ENCODE results near the gene SRRT.

Gene SRRT

DNA sequence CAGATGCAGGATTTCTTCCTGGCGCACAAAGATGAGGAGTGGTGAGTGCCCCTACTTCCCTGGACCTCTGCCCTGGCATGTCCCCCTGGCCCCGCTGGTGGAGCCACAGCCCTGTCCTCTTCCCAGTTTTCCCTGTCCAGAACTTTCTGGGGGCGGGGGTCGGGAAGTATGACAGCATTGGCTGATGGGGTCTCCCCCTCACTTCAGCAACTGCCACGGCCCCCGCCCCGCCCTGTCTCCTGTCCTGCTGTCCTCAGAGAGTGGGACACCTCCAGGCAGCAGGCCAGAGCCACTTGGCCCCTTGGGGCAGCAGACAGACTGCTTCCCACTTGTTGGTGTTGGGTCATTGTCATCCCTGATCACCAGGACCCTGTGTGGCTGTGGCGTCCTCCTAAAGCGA is 7.3 kb downstream of the SRRT start:
- DNase-seq (ENCODE audit: low read depth), result no peak

- no peak for DNase-seq (ENCODE audit: low read depth)
Measured at GRCh38 chr7:100882785-100883526, 8.1 kb downstream of the SRRT start.

GRCh38 chr7:100884736-100885439 is 10.0 kb downstream of the SRRT start:
- no peak for DNase-seq (ENCODE audit: low read depth)

- DNase-seq (ENCODE audit: low read depth), result no peak
Measured at GRCh38 chr7:100885440-100886141, 10.7 kb downstream of the SRRT start.

DNA sequence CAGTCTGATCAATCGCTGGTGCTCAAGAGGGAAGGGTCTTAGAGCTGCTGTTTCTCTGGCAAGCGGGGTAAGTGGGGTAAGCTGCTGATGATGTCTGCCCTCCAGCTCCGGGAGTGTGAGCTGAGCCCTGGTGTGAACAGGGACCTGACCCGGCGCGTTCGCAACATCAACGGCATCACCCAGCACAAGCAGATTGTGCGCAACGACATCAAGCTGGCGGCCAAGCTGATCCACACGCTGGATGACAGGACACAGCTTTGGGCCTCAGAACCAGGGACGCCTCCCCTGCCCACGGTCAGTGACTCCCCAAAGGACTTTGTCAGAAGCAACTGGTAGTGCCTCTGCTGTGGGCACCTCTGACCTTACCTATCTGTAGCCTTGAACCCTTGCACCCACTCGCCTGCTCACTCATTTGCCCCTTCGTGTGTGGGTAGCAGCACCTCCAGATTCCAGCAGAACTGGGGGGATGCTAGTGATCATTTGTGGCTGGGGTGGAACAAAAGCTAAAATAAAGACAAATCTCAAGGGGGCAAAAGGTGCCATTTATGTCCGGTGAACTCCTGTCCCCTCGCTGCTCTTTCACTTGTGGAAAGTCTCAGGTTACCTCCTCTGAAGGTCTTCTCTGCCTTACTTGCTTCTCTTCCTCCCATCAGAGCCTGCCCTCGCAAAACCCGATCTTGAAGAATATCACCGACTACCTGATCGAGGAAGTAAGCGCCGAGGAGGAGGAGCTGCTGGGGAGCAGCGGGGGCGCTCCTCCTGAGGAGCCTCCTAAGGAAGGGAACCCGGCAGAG is 11.4 kb downstream of the SRRT start:
- DNase-seq (ENCODE audit: low read depth), result no peak

GRCh38 chr7:100886936-100887515 is 12.1 kb downstream of the SRRT start:
- no peak for DNase-seq (ENCODE audit: low read depth)

- no peak for DNase-seq (ENCODE audit: low read depth)
Measured at GRCh38 chr7:100887516-100888290, 12.8 kb downstream of the SRRT start.

DNA sequence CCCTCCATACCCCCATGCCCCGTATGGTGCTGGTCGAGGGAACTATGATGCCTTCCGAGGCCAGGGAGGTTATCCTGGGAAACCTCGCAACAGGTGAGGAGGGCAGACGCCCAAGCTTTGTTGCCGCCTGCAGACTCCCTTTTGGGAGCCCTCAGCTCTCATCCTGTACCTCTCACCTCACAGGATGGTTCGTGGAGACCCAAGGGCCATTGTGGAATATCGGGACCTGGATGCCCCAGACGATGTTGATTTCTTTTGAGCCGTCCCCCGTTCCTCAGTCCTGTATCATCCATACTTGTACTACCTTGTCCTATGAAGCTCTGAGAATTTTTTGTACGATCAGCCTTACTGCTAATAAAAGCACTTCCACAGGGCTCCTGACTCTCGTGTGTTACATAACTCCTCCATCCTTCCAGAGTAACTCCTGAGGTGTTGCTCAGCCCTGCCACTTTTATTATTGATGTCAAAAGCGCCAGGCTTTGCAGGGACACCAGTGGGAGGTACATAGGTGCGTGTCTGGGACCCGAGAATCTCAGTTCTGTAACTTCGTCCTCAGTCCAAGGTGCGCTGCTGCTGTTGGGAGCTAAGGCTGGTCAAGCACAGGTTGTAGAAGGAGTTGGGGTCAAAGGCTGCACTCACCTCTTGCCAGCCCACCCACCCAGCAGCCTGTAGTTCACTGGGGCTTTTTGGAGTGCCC is 13.5 kb downstream of the SRRT start:
- no peak for DNase-seq (ENCODE audit: low read depth)

GRCh38 chr7:100888988-100889750 is 14.3 kb downstream of the SRRT start, which contains the start of gene UFSP1:
Gene UFSP1, minus strand, starts transcription at chr7:100889715. Its CDS starts 444 bp downstream, at chr7:100889271.
- no peak for DNase-seq (ENCODE audit: low read depth)

GRCh38 chr7:100890653-100891567 is 16.0 kb downstream of the SRRT start:
- DNase-seq (ENCODE audit: low read depth), result no peak

GRCh38 chr7:100891568-100892247 is 16.8 kb downstream of the SRRT start:
- no peak for DNase-seq (ENCODE audit: low read depth)

DNA sequence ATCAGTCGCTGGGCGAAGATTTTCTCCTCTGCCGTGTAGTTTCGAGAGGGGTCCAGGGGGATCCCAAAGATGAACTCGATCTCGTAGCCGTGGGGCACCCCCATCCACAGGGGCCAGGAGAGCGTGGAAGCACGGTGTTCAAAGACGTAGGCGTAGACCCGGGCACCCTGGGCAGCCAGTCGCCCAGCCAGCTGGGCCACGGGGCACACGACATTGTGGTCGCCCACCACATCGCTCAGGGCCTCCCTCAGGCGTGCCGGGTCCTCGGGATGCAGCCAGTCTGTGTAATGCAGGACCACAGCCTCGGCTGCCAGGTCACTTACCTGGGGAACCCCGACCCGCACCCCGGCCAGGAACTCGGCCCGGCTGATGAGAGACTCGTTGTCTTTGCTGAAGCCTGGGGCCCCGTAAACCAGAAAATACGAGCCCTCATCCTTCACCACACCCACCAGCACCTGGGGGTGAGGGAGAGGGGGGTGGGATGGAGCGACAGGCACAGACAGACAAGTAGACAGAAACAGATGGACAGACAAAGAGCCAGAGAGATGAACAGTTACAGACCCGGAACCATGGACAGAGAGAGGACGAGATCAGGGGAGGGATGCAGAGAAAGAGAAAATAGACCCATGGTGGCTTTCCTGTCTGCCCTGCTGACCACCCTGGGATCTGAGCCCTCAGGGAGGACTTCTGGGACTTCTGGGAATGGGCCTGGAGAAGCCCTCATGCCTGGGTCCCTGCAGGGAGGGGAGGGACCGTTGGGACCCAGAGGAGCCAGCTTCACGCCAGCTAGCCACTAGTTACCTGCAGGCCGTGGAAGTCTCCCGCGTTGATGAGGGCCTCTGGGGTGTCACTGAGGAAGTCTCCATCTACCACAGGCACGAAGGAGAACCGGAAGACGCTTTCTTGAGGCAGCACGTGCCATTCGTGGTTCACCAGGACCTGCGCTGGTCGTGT is 17.7 kb downstream of the SRRT start:
- DNase-seq (ENCODE audit: low read depth), result no peak

- DNase-seq (ENCODE audit: low read depth), result no peak
Measured at GRCh38 chr7:100893318-100893895, 18.5 kb downstream of the SRRT start.

DNA sequence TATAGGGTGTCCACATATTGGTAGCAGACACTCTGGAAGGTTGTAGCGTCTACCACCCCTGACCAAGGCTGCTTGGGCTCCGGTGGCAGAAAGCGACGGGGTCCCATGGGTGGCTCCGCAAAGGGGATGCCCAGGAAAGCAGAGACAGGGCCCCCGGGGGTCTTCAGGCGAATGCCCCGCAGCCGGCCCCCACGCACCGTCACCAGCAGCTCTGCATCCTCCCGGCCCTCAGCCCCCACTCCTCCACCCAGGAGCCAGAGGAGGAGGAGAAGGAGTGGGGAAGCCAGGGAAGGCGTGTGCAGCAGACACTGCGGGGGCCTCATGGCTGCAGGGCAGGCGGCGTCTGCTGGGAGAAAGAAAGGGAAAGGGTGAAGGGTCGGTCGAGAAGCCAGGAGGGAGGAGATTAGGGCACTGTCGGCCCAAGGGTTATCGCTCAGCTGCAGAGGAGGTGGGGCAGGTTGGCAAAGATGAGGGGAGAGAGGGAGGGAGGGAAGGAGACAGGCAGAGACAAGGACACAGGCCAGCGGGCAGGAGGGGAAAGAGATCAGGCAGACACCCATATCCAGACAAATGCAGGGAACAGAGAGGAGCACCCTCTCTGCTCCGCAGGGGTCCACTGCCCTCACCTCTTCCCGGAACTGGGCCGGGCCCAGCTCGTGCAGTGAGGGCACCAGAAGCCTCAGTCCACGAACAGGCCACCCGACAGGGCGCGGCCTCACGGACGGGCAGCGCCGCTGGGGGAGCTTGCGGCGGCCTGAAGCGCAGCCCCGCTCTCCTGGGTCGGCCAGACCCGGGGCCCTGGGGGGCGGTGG is 19.2 kb downstream of the SRRT start:
- DNase-seq (ENCODE audit: low read depth), result no peak
